HS-27A (cell line): ENCODE results near the gene TAS1R2.
"Not testable (repeated sequence)": the region's sequence is repeated elsewhere in the genome, so short reads cannot be mapped to it uniquely, and the experiment has no call there.

Source experiments
- DNase-seq: peaks from one replicate; pipeline ENCODE4 v3.0.0-alpha.2; 2012; ENCODE audit warnings: low read depth, missing footprints

Gene TAS1R2

GRCh38 chr1:18883636-18884418, 24.4 kb upstream of the TAS1R2 start:
- no peak for DNase-seq

GRCh38 chr1:18883079-18883478, 23.6 kb upstream of the TAS1R2 start:
- DNase-seq, result no peak

- no peak for DNase-seq
These were observed 23.0 kb upstream of the TAS1R2 start for GRCh38 chr1:18882486-18882885.

- no peak for DNase-seq
These were observed 22.4 kb upstream of the TAS1R2 start for GRCh38 chr1:18881642-18882431.

- DNase-seq, result no peak
These were observed 21.7 kb upstream of the TAS1R2 start for GRCh38 chr1:18881164-18881563.

GRCh38 chr1:18880585-18880984, 21.1 kb upstream of the TAS1R2 start:
- DNase-seq, result no peak

GRCh38 chr1:18879791-18880309, 20.4 kb upstream of the TAS1R2 start:
- no peak for DNase-seq

GRCh38 chr1:18879215-18879790, 19.8 kb upstream of the TAS1R2 start:
- DNase-seq, result no peak

GRCh38 chr1:18878538-18879214, 19.2 kb upstream of the TAS1R2 start:
- DNase-seq, result no peak

GRCh38 chr1:18877282-18877681, 17.8 kb upstream of the TAS1R2 start:
- no peak for DNase-seq

GRCh38 chr1:18876210-18876609, 16.8 kb upstream of the TAS1R2 start:
- DNase-seq, result no peak

- no peak for DNase-seq
These were observed 16.3 kb upstream of the TAS1R2 start for GRCh38 chr1:18875796-18876128.

- DNase-seq, result peak; percentile 29
These were observed 15.8 kb upstream of the TAS1R2 start for GRCh38 chr1:18875107-18875795.

GRCh38 chr1:18874600-18874999, 15.1 kb upstream of the TAS1R2 start:
- no peak for DNase-seq

- no peak for DNase-seq
These were observed 14.6 kb upstream of the TAS1R2 start for GRCh38 chr1:18874036-18874435.

- DNase-seq, result no peak
These were observed 12.7 kb upstream of the TAS1R2 start for GRCh38 chr1:18872071-18872611.

GRCh38 chr1:18871401-18872070, 12.1 kb upstream of the TAS1R2 start:
- no peak for DNase-seq

GRCh38 chr1:18870957-18871356, 11.5 kb upstream of the TAS1R2 start:
- no peak for DNase-seq

GRCh38 chr1:18870595-18870865, 11.1 kb upstream of the TAS1R2 start:
- not testable (repeated sequence) for DNase-seq

GRCh38 chr1:18869847-18870594, 10.6 kb upstream of the TAS1R2 start:
- no peak for DNase-seq
